SU-DHL-6 (cell line): ENCODE measurements around the gene RIMBP2.

ENCODE experiments used
- H2AFZ ChIP-seq: fragments of 200-600 bp; sonication (generic); 2 replicates; pipeline ENCODE4 v1.6.1; 2014; ENCODE audit warnings: low read depth, mild to moderate bottlenecking, moderate library complexity, mixed read lengths, antibody characterized with exemption, low read length; ENCODE audit not compliant: severe bottlenecking
- H3F3A ChIP-seq: fragments of 200-600 bp; shearing (Covaris generic); 2 replicates; pipeline ENCODE4 v1.6.0; 2016; ENCODE audit warnings: antibody characterized with exemption, mild to moderate bottlenecking; ENCODE audit not compliant: insufficient read depth
- H3K27ac ChIP-seq: fragments of 200-600 bp; sonication (generic); 2 replicates; pipeline ENCODE4 v1.5.1; 2016; ENCODE audit warnings: low read depth, mild to moderate bottlenecking, low read length, moderate library complexity, mixed read lengths
- H3K27me3 ChIP-seq: fragments of 200-600 bp; sonication (generic), shearing (Covaris generic); 2 replicates; pipeline ENCODE4 v1.6.0; 2014; ENCODE audit warnings: mild to moderate bottlenecking, low read length
- H3K36me3 ChIP-seq: fragments of 200-600 bp; sonication (generic); 2 replicates; pipeline ENCODE4 v1.6.1; 2014; ENCODE audit warnings: mild to moderate bottlenecking, low read length, mixed read lengths
- H3K4me2 ChIP-seq: fragments of 300-600, 200-600 bp; shearing (Covaris generic), sonication (generic); 2 replicates; pipeline ENCODE4 v1.6.0; 2014; ENCODE audit warnings: low read length, low read depth, mild to moderate bottlenecking; ENCODE audit not compliant: poor library complexity, severe bottlenecking
- H3K4me3 ChIP-seq: fragments of 200-600 bp; sonication (generic); 2 replicates; pipeline ENCODE4 v1.5.1; 2014; ENCODE audit warnings: antibody characterized with exemption, low read length, mild to moderate bottlenecking, mixed read lengths; ENCODE audit not compliant: insufficient read depth, poor library complexity, severe bottlenecking
- H3K79me2 ChIP-seq: fragments of 200-600 bp; sonication (generic); 2 replicates; pipeline ENCODE4 v1.6.1; 2014; ENCODE audit warnings: mild to moderate bottlenecking, low read length, moderate library complexity; ENCODE audit not compliant: insufficient read depth
- H3K9ac ChIP-seq: fragments of 200-600 bp; sonication (generic); 2 replicates; pipeline ENCODE4 v1.7.0; 2014; ENCODE audit warnings: mild to moderate bottlenecking, low read length
- H3K9me2 ChIP-seq: fragments of 200-600 bp; sonication (generic); replicated peaks from 2 replicates; pipeline ENCODE4 v1.6.1; 2014; ENCODE audit warnings: low read length; ENCODE audit not compliant: insufficient read depth
- H3K9me3 ChIP-seq: fragments of 200-600 bp; sonication (generic); 2 replicates; pipeline ENCODE4 v1.6.1; 2014; ENCODE audit warnings: low read length, mixed read lengths; ENCODE audit not compliant: insufficient read depth
- H4K20me1 ChIP-seq: fragments of 200-600 bp; sonication (generic); 2 replicates; pipeline ENCODE4 v1.6.1; 2014; ENCODE audit warnings: low read depth, mild to moderate bottlenecking, antibody characterized with exemption, low read length, moderate library complexity, mixed read lengths
- CTCF ChIP-seq: fragments of 200-600 bp; sonication (generic); IDR thresholded peaks from one replicate; pipeline ENCODE4 v1.5.1; 2017; ENCODE audit warnings: antibody characterized with exemption, mild to moderate bottlenecking, low read length, moderate library complexity; ENCODE audit not compliant: insufficient read depth, poor library complexity, severe bottlenecking
- EZH2phosphoT487 ChIP-seq: fragments of 200-600 bp; sonication (generic), shearing (Covaris generic); conservative IDR thresholded peaks from 2 replicates; pipeline ENCODE4 v1.6.1; 2018; ENCODE audit warnings: mild to moderate bottlenecking, antibody characterized with exemption, low read length, moderate library complexity, mixed read lengths

The RIMBP2 gene

GRCh38 chr12:130522244-130522834, 193.8 kb downstream of the RIMBP2 start:
- H4K20me1 ChIP-seq = no peaks in the 10 kb centered on the region
- no peaks in the 10 kb centered on the region for H3K36me3 ChIP-seq
- no peaks in the 10 kb centered on the region for H3F3A ChIP-seq
- H2AFZ ChIP-seq = no peak overlapping the region
- no peak overlapping the region for H3K9ac ChIP-seq
- H3K9me2 ChIP-seq = no peaks in the 10 kb centered on the region
- no peak overlapping the region for H3K4me2 ChIP-seq
- no peak for TF ChIP-seq CTCF
- TF ChIP-seq EZH2phosphoT487 = no peak
- H3K4me3 ChIP-seq = no peak overlapping the region
- no peaks in the 10 kb centered on the region; the same call in 1 of the 2 replicates for H3K27me3 ChIP-seq
- no peak overlapping the region for H3K27ac ChIP-seq
- no peaks in the 10 kb centered on the region for H3K9me3 ChIP-seq
- H3K79me2 ChIP-seq = no peaks in the 10 kb centered on the region

- no peak for TF ChIP-seq EZH2phosphoT487
- TF ChIP-seq CTCF = no peak
- Histone ChIP-seq H3K9me2 (no peaks in the 10 kb centered on the region), H4K20me1 (no peaks in the 10 kb centered on the region), H3K27ac (no peak overlapping the region), H3K36me3 (no peaks in the 10 kb centered on the region), H3K4me2 (no peak overlapping the region), H3K79me2 (no peaks in the 10 kb centered on the region), H3F3A (no peaks in the 10 kb centered on the region), H2AFZ (no peak overlapping the region), H3K4me3 (no peak overlapping the region), H3K27me3 (no peaks in the 10 kb centered on the region; the same call in 1 of the 2 replicates), H3K9me3 (no peaks in the 10 kb centered on the region), H3K9ac (no peak overlapping the region)
Measured at GRCh38 chr12:130521375-130522124, 194.5 kb downstream of the RIMBP2 start.

GRCh38 chr12:130520784-130521183, 195.3 kb downstream of the RIMBP2 start:
- H3K9ac ChIP-seq = no peak overlapping the region
- TF ChIP-seq EZH2phosphoT487 (no peak), CTCF (no peak)
- no peaks in the 10 kb centered on the region for H3K9me2 ChIP-seq
- H3K79me2 ChIP-seq = no peaks in the 10 kb centered on the region
- H3K4me2 ChIP-seq = no peak overlapping the region
- no peaks in the 10 kb centered on the region for H3K36me3 ChIP-seq
- H3F3A ChIP-seq = no peaks in the 10 kb centered on the region
- no peak overlapping the region for H3K27ac ChIP-seq
- H2AFZ ChIP-seq = no peak overlapping the region
- no peaks in the 10 kb centered on the region for H3K27me3 ChIP-seq
- no peaks in the 10 kb centered on the region for H4K20me1 ChIP-seq
- no peak overlapping the region for H3K4me3 ChIP-seq
- H3K9me3 ChIP-seq = no peaks in the 10 kb centered on the region
